NCI-H1694 treated with DMSO at 0.1 percent for 48 hours (cell line): ENCODE measurements around the gene OCRL.

Experiments used
- DNase-seq: peaks from one replicate; lab custom pipeline; 2025; lab: John Stamatoyannopoulos, UW

The OCRL gene

GRCh38 chrX:129636175-129636681 is 96.2 kb downstream of the OCRL start:
- no peak for DNase-seq

DNA sequence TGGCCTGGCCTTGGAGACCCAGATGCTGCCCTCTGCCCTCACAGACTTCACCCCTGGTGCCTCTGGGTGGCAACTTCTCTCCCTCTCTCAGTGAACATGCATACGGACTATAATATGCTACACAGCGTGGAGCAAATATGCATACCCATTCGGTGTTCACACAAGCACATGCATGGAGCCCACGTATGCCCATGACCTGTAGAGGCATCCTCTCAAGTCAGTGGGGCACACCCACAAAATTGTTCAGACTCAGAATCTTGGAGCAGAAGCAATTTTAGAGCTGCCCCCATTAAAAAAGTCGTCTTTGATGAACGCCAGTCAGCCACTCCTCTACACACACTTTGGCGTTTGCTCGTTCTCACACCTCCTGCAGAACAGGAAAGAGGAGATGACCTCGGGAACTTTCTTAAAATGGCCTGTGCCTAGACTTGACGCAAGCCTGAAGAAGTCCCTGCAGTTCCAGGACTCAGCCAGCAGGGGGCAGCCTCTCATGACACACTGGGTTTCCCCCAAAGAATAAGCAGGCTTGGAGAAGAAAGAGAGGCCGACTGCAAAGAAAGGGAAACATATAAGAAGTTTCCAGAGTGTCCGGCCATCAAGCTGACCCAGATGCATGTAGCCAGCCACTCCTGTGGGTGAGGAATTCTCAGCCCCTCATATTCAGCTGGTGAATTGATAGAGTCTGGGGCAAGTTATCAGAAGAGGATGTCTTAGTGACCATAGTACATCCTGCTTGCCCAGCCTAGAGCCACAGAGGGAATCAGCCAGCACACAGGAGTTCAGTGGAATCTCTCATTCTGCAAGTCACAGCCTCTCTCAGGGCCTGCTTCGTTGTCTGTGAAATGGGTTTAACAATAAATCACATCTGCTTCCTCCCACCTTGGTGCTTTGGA is 97.4 kb downstream of the OCRL start:
- peak; percentile 40 for DNase-seq

GRCh38 chrX:129638917-129639316 is 98.9 kb downstream of the OCRL start:
- DNase-seq: no peak

GRCh38 chrX:129640737-129641136 is 100.7 kb downstream of the OCRL start:
- no peak for DNase-seq

DNA sequence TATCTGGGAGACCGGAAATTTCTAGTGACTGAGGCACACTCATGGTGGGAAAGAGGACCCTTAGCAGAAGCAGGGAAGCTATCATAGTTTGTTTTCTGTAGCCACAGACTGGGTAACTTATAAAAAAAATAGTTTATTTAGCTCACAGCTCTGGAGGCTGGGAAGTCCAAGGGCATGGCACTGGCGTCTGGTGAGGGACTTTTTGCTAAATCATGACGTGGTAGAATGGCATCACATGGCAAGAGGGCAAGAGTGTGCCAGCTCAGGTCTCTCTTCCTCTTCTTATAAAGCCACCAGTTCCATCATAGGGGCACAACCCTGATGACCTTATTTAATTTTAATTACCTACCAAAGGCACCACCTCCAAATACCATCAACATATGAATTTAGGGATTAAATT is 101.4 kb downstream of the OCRL start:
- no peak for DNase-seq

- DNase-seq: no peak
Observed at GRCh38 chrX:129641941-129642340, 101.9 kb downstream of the OCRL start.
